CD8-positive, alpha-beta memory T cell (primary cell): Measurements from ENCODE around the gene CUX1. TPM values are rescaled to one million over a fixed set of nuclear protein-coding genes. Genes with fewer than 3 reads are reported as not detected.
"Not testable (repeated sequence)": the region's sequence is repeated elsewhere in the genome, so short reads cannot be mapped to it uniquely, and the experiment has no call there.

ENCODE experiments used
- CTCF ChIA-PET: fragments of 350-600 bp; sonication (Branson Sonifier 250); formaldehyde crosslinking; loops from one replicate; lab custom pipeline; 2021; ENCODE audit warnings: antibody characterized with exemption; lab: Charles Lee
- POLR2A ChIA-PET: fragments of 350-600 bp; sonication (Branson Sonifier 250); formaldehyde crosslinking; loops from one replicate; lab custom pipeline; 2021; ENCODE audit warnings: antibody characterized with exemption; lab: Charles Lee
- DNase-seq, 5 donors: peaks; one replicate each; pipeline versions ENCODE4 v3.0.0 to v3.0.0-alpha.2; 2020 to 2022; ENCODE audit warnings: mixed read lengths in 1 of 5
- H3K27ac ChIP-seq: one replicate; pipeline ENCODE4 v1.7.0; 2013; ENCODE audit warnings: low read depth, mild to moderate bottlenecking, low read length, moderate library complexity
- H3K27me3 ChIP-seq: 2 replicates; pipeline ENCODE4 v1.7.0; 2013; ENCODE audit warnings: low read length, mild to moderate bottlenecking; ENCODE audit not compliant: insufficient read depth, poor library complexity, severe bottlenecking
- H3K36me3 ChIP-seq: 2 replicates; pipeline ENCODE4 v1.7.0; 2013; ENCODE audit warnings: mild to moderate bottlenecking, low read length, moderate library complexity; ENCODE audit not compliant: insufficient read depth
- H3K4me1 ChIP-seq: 2 replicates; pipeline ENCODE4 v1.7.0; 2013; ENCODE audit warnings: mild to moderate bottlenecking, low read length, moderate library complexity; ENCODE audit not compliant: insufficient read depth
- H3K4me3 ChIP-seq: 2 replicates; pipeline ENCODE4 v1.7.0; 2013; ENCODE audit warnings: mild to moderate bottlenecking, low read length
- H3K9me3 ChIP-seq: 2 replicates; pipeline ENCODE4 v1.7.0; 2013; ENCODE audit warnings: mild to moderate bottlenecking, low read length
- H3K27ac Mint-ChIP-seq, 8 donors: one replicate each; pipeline ENCODE4 v1.8.0; 2020 to 2021; ENCODE audit warnings: mixed read lengths in 8 of 8, mild to moderate bottlenecking in 6 of 8, inconsistent platforms in 3 of 8, moderate library complexity in 3 of 8
- H3K27me3 Mint-ChIP-seq, 2 donors: one replicate each; pipeline ENCODE4 v1.8.0; 2020 to 2021; ENCODE audit warnings: mixed read lengths in 2 of 2, mild to moderate bottlenecking in 1 of 2, moderate library complexity in 1 of 2
- H3K36me3 Mint-ChIP-seq, 3 donors: one replicate each; pipeline ENCODE4 v1.8.0; 2020 to 2021; ENCODE audit warnings: mixed read lengths in 3 of 3, inconsistent platforms in 1 of 3, mild to moderate bottlenecking in 1 of 3
- H3K4me1 Mint-ChIP-seq, 3 donors: one replicate each; pipeline ENCODE4 v1.8.0; 2020 to 2021; ENCODE audit warnings: mixed read lengths in 3 of 3, inconsistent platforms in 1 of 3, mild to moderate bottlenecking in 1 of 3
- H3K4me3 Mint-ChIP-seq, 7 donors: one replicate each; pipeline ENCODE4 v1.8.0; 2020 to 2021; ENCODE audit warnings: mixed read lengths in 7 of 7, mild to moderate bottlenecking in 6 of 7, moderate library complexity in 4 of 7, inconsistent platforms in 2 of 7
- H3K9me3 Mint-ChIP-seq, 5 donors: one replicate each; pipeline ENCODE4 v1.8.0; 2020 to 2022; ENCODE audit warnings: mixed read lengths in 5 of 5, mild to moderate bottlenecking in 3 of 5, moderate library complexity in 2 of 5, inconsistent platforms in 1 of 5
- polyA plus RNA-seq: library from polyadenylated mRNA; unstranded; fragments of 300-500 nt; fragmentation: Illumina TruSeq; gene quantifications from one replicate; pipeline ENCODE4 v1.2.3, GENCODE V29; 2021
- total RNA-seq, 2 experiments: library from RNA; stranded (reverse); gene quantifications; one replicate each; pipeline ENCODE4 v1.2.3, GENCODE V29; 2021

Gene CUX1
- total and polyA plus RNA-seq, 3 experiments from 2014 or later: 23.2 to 26.4 (median 23.6) TPM

- no peak overlapping the region for H3K4me3 ChIP-seq
- CTCF ChIA-PET: no interaction called here
- no peaks in the 10 kb centered on the region for H3K9me3 ChIP-seq
- H3K36me3 ChIP-seq: no peaks in the 10 kb centered on the region
- no peak overlapping the region for H3K27ac ChIP-seq
- Mint-ChIP-seq H3K4me1 (no peaks in the 10 kb centered on the region), H3K27ac (peak overlapping the region in 1 of 8 donors; percentile 65), H3K27me3 (no peaks in the 10 kb centered on the region), H3K4me3 (no peak overlapping the region), H3K9me3 (no peaks in the 10 kb centered on the region), H3K36me3 (peaks cover 0 to 18% (median 0%) of the 10 kb centered on the region in 3 donors)
- no peak for DNase-seq
- POLR2A ChIA-PET: no interaction called here
- H3K4me1 ChIP-seq: no peaks in the 10 kb centered on the region
- H3K27me3 ChIP-seq: no peaks in the 10 kb centered on the region
Observed at GRCh38 chr7:102222445-102222844, 405.0 kb downstream of the CUX1 start.

GRCh38 chr7:102223184-102223583, 405.8 kb downstream of the CUX1 start:
- no peaks in the 10 kb centered on the region for H3K36me3 ChIP-seq

GRCh38 chr7:102225025-102225424, 407.6 kb downstream of the CUX1 start:
- CTCF ChIA-PET: no interaction called here
- Histone ChIP-seq H3K27me3 (no peaks in the 10 kb centered on the region), H3K4me3 (no peak overlapping the region), H3K27ac (no peak overlapping the region), H3K36me3 (peaks cover 10% of the 10 kb centered on the region), H3K4me1 (no peaks in the 10 kb centered on the region), H3K9me3 (no peaks in the 10 kb centered on the region)
- Mint-ChIP-seq H3K4me1 (no peaks in the 10 kb centered on the region), H3K36me3 (peaks cover 0 to 32% (median 0%) of the 10 kb centered on the region in 3 donors), H3K27ac (no peak overlapping the region), H3K9me3 (no peaks in the 10 kb centered on the region), H3K4me3 (no peak overlapping the region), H3K27me3 (no peaks in the 10 kb centered on the region)
- POLR2A ChIA-PET: no interaction called here
- DNase-seq: no peak

More at GRCh38 chr7:102223184-102223583, 405.8 kb downstream of the CUX1 start:
- no peaks in the 10 kb centered on the region for H3K27me3 ChIP-seq
- no peaks in the 10 kb centered on the region for H3K9me3 ChIP-seq
- H3K4me3 ChIP-seq: no peak overlapping the region
- ChIA-PET POLR2A (no interaction called here), CTCF (no interaction called here)
- Mint-ChIP-seq H3K4me3 (no peak overlapping the region), H3K27ac (peak overlapping the region in 1 of 8 donors; percentile 42), H3K36me3 (peaks cover 0 to 22% (median 0%) of the 10 kb centered on the region in 3 donors), H3K9me3 (no peaks in the 10 kb centered on the region), H3K4me1 (no peaks in the 10 kb centered on the region), H3K27me3 (no peaks in the 10 kb centered on the region)
- H3K27ac ChIP-seq: no peak overlapping the region
- no peaks in the 10 kb centered on the region for H3K4me1 ChIP-seq
- peak in 1 of 5 donors; percentile 6 for DNase-seq

GRCh38 chr7:102227371-102227770, 409.9 kb downstream of the CUX1 start:
- DNase-seq: no peak
- H3K4me3 Mint-ChIP-seq: no peak overlapping the region
- CTCF ChIA-PET: no interaction called here

GRCh38 chr7:102228935-102229334, 411.5 kb downstream of the CUX1 start:
- H3K4me3 Mint-ChIP-seq: no peak overlapping the region
- H3K27ac ChIP-seq: no peak overlapping the region
- no peaks in the 10 kb centered on the region for H3K9me3 ChIP-seq
- no peaks in the 10 kb centered on the region for H3K4me1 ChIP-seq
- CTCF ChIA-PET: no interaction called here
- no peaks in the 10 kb centered on the region for H3K27me3 ChIP-seq
- H3K27me3 Mint-ChIP-seq: no peaks in the 10 kb centered on the region
- H3K27ac Mint-ChIP-seq: peak overlapping the region in 1 of 8 donors; percentile 54
- H3K36me3 Mint-ChIP-seq: peaks cover 0 to 49% (median 2%) of the 10 kb centered on the region in 3 donors
- POLR2A ChIA-PET: no interaction called here
- no peaks in the 10 kb centered on the region for H3K4me1 Mint-ChIP-seq
- no peak overlapping the region for H3K4me3 ChIP-seq
- H3K9me3 Mint-ChIP-seq: no peaks in the 10 kb centered on the region
- H3K36me3 ChIP-seq: peaks cover 10% of the 10 kb centered on the region
- no peak for DNase-seq

More at GRCh38 chr7:102227371-102227770, 409.9 kb downstream of the CUX1 start:
- POLR2A ChIA-PET: no interaction called here
- peak overlapping the region in 1 of 8 donors; percentile 10 for H3K27ac Mint-ChIP-seq
- H3K27me3 ChIP-seq: no peaks in the 10 kb centered on the region
- no peaks in the 10 kb centered on the region for H3K9me3 ChIP-seq
- H3K4me3 ChIP-seq: no peak overlapping the region
- H3K27me3 Mint-ChIP-seq: no peaks in the 10 kb centered on the region
- H3K36me3 ChIP-seq: peaks cover 10% of the 10 kb centered on the region
- H3K4me1 ChIP-seq: no peaks in the 10 kb centered on the region
- no peak overlapping the region for H3K27ac ChIP-seq
- H3K36me3 Mint-ChIP-seq: peaks cover 0 to 40% (median 2%) of the 10 kb centered on the region in 3 donors
- no peaks in the 10 kb centered on the region for H3K9me3 Mint-ChIP-seq
- H3K4me1 Mint-ChIP-seq: no peaks in the 10 kb centered on the region

- H3K27me3 Mint-ChIP-seq, POLR2A ChIA-PET: not testable (repeated sequence)
Observed at GRCh38 chr7:102230162-102230561, 412.7 kb downstream of the CUX1 start.

GRCh38 chr7:102230593-102230992, 413.2 kb downstream of the CUX1 start:
- H3K27me3 ChIP-seq: no peaks in the 10 kb centered on the region
- Mint-ChIP-seq H3K4me1 (no peaks in the 10 kb centered on the region), H3K4me3 (no peak overlapping the region), H3K27me3 (no peaks in the 10 kb centered on the region), H3K36me3 (peaks cover 0 to 59% (median 2%) of the 10 kb centered on the region in 3 donors), H3K9me3 (no peaks in the 10 kb centered on the region), H3K27ac (no peak overlapping the region)
- ChIA-PET CTCF (no interaction called here), POLR2A (no interaction called here)
- H3K4me3 ChIP-seq: no peak overlapping the region
- peaks cover 10% of the 10 kb centered on the region for H3K36me3 ChIP-seq
- no peaks in the 10 kb centered on the region for H3K4me1 ChIP-seq
- H3K27ac ChIP-seq: no peak overlapping the region
- no peak for DNase-seq
- H3K9me3 ChIP-seq: no peaks in the 10 kb centered on the region

More at GRCh38 chr7:102230162-102230561, 412.7 kb downstream of the CUX1 start:
- H3K4me1 Mint-ChIP-seq, H3K36me3 ChIP-seq, H3K27me3 ChIP-seq, H3K27ac ChIP-seq, CTCF ChIA-PET, H3K4me1 ChIP-seq, H3K9me3 Mint-ChIP-seq, H3K9me3 ChIP-seq, H3K4me3 Mint-ChIP-seq, H3K4me3 ChIP-seq, DNase-seq, H3K27ac Mint-ChIP-seq: not testable (repeated sequence)
- H3K36me3 Mint-ChIP-seq: peaks cover 0 to 58% (median 2%) of the 10 kb centered on the region in 3 donors

GRCh38 chr7:102232611-102233286, 415.3 kb downstream of the CUX1 start:
- Histone ChIP-seq H3K9me3 (no peaks in the 10 kb centered on the region), H3K27me3 (no peaks in the 10 kb centered on the region), H3K4me1 (no peaks in the 10 kb centered on the region), H3K27ac (no peak overlapping the region), H3K36me3 (peaks cover 10% of the 10 kb centered on the region), H3K4me3 (no peak overlapping the region)
- H3K27me3 Mint-ChIP-seq: no peaks in the 10 kb centered on the region
- peak overlapping the region in 1 of 8 donors; percentile 93 for H3K27ac Mint-ChIP-seq
- H3K4me3 Mint-ChIP-seq: peak overlapping the region in 1 of 7 donors; percentile 27
- no peaks in the 10 kb centered on the region for H3K4me1 Mint-ChIP-seq
- peaks cover 0 to 65% (median 2%) of the 10 kb centered on the region in 3 donors for H3K36me3 Mint-ChIP-seq
- POLR2A ChIA-PET: no interaction called here
- CTCF ChIA-PET: no interaction called here
- H3K9me3 Mint-ChIP-seq: no peaks in the 10 kb centered on the region
- DNase-seq: no peak
